GM18870 (cell line): ENCODE results near the gene CC2D1B.

Experiments
- ATAC-seq: cut with Tn5 transposase; IDR thresholded peaks from one replicate; pipeline ENCODE4 v1.9.1; 2021; ENCODE audit warnings: moderate library complexity; ENCODE audit not compliant: unreplicated experiment

Gene CC2D1B

GRCh38 chr1:52360595-52360968 lies 5.4 kb downstream of the CC2D1B start:
- no peak for ATAC-seq

DNA sequence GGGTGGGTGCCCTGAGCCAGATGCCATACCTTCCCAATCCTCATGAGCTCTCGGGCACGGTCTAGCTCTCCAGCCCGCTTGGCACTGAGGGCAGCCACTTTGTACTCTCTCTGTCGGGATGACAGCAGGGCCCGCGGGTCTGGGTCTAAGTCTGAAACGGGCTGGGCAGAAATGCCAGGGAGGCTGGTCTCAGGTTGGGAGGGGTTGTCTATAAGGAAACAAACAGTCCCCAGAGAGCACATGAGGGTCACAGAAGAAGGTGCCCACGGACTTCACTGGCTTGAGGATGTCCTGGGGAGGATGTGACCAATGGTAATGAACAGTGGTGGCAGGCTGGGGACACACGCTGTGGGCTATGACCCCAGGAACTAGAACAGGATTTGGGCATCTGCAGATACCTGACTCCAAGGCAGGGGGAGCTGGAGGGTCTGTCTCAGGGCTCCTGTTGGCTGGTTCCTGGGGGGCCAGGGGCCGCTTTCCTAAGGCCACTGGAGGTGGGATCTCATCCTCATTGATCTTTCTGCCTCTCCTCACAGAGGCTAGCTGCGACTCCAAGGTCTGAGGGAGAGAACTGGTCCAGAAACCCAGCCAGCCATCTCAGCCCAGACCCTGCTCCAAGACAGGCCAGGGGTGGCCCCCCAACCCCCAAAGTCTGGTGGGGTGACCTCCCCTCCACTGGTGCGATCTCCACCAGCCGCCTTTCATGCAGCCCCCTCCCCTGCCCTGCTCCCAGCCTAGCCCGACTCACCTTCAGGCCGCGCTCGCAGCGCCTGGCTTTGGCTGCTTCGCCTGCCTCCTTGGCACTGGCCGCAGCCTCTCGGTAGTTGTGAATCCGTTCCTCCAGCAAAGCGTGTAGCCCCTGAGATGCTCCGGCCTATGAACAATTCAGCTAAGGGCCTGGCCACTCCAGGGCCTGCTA lies 6.1 kb downstream of the CC2D1B start:
- no peak for ATAC-seq

GRCh38 chr1:52358851-52359497 lies 7.0 kb downstream of the CC2D1B start:
- no peak for ATAC-seq

DNA sequence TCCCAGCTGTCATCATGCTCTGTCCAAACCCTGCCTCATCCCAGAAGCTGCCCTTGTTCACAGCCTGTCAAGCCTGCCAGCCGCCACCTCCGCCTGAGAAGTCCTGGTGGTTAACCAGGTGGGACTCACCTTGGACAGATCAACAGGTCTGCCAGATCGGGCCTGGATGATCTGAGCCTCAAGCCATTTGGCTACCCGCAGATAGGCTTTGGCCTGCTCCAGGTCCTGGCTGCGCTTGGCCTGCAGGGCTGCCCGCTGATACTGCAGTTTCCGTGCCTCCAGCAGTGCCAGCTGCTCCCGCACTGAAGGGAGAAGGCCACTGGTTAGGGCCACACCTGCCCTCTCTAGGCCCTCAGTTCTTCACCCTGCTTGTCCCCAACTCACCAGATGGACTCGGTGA lies 8.6 kb downstream of the CC2D1B start:
- no peak for ATAC-seq

DNA sequence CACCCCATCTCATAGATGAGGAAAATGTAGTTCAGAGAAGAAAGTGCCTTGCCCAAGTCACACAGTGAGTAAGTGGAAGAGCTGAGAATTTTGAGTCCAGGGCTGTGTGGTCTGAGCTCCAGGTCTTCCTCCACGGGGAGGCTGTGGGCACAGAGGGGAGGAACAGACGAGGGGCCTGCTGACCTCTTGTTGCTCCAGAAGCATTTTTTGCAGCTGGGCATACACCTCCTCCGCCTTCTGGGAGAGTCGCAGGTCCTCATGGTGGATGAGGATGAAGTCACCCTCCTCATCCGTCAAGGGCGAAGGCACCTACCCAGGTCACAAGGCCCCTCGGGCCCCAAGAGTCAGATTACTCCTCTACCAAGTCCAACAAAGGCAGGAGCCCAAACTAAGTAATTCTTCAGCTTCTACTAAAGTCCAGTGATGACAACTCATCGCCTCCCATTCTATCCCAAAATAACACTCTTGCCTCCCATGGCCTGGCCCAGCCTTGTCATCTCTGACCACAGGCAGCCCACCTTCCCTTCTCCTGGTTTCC lies 9.1 kb downstream of the CC2D1B start:
- no peak for ATAC-seq

- no peak for ATAC-seq
These were observed 10.0 kb downstream of the CC2D1B start for GRCh38 chr1:52355847-52356505.

GRCh38 chr1:52355436-52355835 lies 10.6 kb downstream of the CC2D1B start:
- no peak for ATAC-seq

DNA sequence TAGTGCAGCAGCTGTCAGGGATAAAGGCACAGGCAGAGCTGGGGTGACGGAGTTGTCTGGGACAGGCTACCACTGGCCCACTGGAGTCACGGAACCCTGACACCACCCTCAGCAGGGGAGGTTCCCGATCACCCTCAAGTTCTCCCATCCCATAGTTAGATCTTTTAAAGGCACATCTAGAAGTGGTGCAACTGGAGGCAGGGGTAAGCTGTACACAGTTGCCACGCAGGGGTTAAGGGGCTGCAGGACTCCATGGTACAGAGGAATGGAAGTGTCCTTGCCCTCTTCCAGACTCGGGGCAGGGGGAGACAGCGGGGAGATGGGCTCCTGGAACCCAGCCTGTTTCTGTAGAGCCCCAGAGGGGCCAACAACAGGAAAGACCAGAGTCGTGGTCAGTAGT lies 13.3 kb downstream of the CC2D1B start:
- no peak for ATAC-seq

DNA sequence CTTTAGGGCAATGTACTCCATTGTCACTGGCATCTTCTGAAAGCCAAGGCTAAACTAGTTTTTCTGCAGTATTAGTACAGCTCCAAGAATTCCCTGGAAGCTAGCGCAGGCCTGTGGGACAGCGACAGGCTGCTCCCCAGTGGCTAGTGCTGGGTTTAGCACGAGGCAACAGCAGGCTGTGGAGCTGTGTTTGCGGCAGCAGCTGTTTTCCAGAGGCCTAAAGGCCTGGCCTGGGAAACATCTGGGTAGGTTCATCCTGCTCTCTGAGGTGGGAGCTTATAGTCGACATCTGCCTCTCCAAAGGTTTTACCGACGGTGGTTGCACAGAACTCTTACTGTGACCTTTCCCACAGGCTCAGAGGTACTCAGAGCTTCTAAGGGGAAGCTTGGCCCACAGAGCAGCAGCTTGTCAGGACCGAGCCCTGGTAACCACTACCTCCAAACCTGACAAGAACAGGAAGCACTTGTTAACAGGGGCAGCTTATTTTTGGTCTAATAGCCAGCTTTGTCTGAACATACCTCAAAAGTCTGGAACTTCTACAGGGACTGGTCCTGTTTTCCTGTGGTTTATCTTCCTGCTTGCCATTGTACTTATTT lies 17.2 kb downstream of the CC2D1B start:
- no peak for ATAC-seq

GRCh38 chr1:52346653-52347052 lies 19.4 kb downstream of the CC2D1B start:
- ATAC-seq: no peak

DNA sequence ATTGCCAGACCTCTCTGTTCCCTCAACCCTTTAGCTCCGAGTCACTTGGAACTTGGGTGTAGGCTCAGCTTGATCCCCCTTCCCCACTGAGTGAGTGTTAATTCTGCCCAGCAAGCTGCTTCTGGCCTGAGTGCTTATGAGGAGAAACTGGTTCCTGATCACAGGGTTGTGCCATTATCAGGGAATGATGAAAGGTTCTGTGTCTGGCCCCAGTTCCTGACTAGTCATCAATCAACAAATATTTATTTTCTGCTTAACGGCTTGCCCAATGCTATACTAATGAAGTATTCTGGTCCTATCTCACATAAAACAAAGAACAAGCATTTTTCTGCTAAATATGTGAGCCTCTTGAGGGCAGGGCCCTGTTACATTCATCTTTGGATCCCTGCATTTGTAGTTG lies 20.8 kb downstream of the CC2D1B start:
- no peak for ATAC-seq

DNA sequence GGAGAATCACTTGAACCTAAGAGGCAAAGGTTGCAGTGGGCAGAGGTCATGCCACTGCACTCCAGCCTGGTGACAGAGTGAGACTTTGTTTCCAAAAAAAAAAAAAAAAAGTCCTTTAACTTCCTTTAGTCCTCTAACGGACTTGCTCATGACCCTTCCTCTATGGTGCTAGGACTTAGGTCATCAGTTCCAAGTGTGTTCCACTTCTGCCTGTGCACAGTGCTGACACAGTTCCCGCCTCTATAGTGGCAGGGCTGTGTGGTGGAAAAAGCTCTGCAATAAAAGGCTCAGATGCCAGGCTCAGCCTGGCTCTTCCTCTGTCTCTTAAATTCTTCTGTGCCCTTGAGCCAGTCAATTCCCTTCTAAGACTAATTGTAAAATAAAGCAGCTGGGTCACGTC lies 22.0 kb downstream of the CC2D1B start:
- no peak for ATAC-seq

- ATAC-seq: no peak
These were observed 24.2 kb downstream of the CC2D1B start for GRCh38 chr1:52341655-52342260.

- no peak for ATAC-seq
These were observed 28.6 kb downstream of the CC2D1B start for GRCh38 chr1:52337439-52337838.

- no peak for ATAC-seq
These were observed 31.0 kb downstream of the CC2D1B start for GRCh38 chr1:52334906-52335528.

- no peak for ATAC-seq
These were observed 33.6 kb downstream of the CC2D1B start for GRCh38 chr1:52332411-52332810.

DNA sequence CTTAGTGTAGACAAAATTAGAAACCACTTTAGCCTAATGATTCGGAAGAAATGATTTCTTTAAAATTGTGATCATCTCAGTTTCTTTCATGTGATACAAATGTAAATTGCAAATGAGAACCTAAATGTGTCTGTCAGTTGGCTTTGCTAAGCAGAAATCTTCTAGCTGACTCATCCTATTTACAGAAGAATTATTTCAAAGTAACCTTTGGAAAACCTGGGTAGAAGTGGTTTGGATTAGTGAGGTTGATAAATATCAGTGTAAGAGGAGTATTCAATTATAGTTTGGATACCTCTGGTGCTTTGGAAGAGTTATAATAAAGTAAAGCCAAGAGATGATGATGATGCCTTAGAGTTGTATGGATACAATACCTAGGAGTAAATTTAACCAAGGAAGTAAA lies 37.4 kb downstream of the CC2D1B start:
- no peak for ATAC-seq

DNA sequence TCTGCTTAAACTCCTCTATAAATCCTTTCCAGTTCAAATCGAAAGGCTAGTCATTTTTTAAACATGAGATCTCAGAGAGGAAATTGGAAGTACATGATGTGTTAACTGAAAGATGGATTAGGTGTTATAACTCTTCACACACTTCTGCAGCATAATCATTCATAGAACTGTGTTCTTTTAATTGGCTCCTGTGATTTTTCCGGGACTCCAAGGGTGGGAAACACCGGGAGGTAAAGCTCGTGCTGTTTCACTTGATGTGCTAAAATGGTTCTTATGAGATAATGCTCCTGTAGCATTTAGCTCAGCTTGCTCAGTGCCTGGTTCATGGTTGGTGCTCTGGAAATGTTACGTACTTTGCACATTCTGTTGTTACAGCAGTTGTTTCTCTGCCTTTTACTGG lies 40.2 kb downstream of the CC2D1B start:
- ATAC-seq: no peak

- ATAC-seq: no peak
These were observed 42.3 kb downstream of the CC2D1B start for GRCh38 chr1:52323731-52324130.

- no peak for ATAC-seq
These were observed 44.9 kb downstream of the CC2D1B start for GRCh38 chr1:52321061-52321460.
